NOMO-1 (cell line): ENCODE measurements around the gene PDE3A.

Experiments
- DNase-seq, 2 experiments: peaks; one replicate each; lab custom pipeline; 2025; ENCODE audit not compliant: unreplicated experiment in 2 of 2; lab: John Stamatoyannopoulos, UW

Gene PDE3A

DNA sequence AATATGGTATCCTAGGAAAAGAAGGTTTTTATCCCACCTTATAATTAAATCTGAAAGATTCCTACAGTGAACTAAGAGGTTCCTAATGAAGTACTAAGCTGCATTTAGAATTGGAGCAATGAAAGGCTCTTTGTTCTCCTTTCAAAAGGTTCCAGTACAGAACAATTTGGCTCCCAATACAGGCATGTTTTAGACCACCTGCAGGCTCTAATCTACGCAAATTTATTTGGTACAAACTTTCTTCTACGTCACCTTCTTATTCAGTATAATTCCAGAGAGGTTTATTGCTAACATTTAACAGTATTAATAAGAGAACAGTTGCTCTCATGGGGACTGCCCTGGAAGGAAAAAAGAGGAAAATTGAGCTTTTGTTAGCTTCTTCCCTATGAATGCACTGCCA lies 289.2 kb downstream of the PDE3A start:
- no peak for DNase-seq

DNA sequence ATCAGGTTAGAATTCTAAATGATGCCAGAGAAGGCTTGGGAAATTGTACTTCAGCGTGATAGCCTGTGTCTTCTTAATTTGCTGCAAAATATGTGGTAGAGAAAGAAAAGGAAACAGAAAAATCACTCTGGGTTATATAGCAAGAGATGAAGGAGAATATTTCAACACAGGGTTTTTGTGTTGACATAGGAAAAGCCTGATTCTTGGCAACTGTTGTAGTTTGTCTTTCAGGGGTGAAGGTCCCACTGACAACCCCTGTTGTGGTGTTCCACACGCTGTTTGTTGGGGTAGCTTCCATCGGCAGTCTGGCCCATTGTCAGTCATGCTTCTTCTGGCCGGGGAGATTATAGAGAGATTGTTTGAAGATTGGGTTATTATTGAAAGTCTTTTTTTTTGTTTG lies 313.0 kb downstream of the PDE3A start:
- no peak for DNase-seq

DNA sequence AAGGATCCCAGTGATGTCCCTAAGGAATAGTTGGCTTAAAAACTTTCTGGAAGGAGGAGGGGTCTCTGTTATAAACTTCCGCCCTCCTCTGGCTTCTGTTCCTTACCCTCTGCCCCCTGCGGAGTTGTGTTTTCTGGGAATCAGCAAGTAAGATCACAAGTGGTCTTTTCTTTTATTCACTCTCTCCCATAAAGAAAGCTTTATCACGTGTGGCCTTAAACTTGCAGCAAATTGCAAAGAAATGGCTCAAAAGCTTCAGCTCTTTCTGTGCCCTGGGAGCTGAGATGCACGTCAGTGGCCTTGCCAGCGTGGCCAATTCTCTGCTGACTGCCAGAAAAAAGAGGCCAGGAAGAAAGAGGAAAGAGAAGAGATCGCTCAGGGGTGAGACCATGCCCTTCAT lies 326.9 kb downstream of the PDE3A start, which contains the start of gene SLCO1C1:
SLCO1C1 (plus strand) TSS at position 101 of the 400 bp plus-strand sequence. CDS start 4,245 bp downstream, outside the sequence.
- no peak for DNase-seq

DNA sequence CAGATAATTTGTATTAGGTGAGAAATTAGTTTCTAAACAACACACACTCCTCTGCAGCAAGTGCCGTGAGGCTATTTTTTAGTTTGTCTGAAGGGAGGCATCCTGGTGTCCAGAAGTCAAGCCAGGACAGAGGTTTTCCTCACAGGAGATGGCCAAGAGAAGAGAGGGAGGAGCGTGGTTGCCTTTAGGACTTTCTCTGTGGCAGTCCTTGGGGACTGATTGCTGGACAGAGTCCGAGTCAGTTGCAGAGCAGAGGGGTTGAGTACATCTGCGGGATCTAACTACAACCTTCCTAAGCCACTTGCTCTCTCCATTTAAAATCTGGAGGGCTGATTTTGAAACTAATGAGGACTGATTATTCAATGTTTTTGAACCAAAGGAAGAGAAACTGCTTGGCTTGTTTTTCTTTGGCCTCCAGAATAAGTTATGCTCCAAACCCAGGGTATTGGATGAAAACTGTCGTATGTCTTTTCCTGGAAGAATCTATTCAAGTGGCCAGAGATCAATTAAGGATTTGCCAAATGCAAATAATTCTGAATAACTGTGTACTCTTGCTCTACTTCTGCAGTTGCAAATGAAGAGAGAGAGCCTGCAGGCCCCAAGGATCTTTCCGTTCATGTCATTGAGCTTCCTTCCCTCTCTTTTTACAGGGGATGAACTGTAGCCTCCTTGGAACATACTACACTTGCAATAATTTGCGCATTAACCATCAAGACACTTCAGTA lies 328.0 kb downstream of the PDE3A start:
- DNase-seq, result no peak

DNA sequence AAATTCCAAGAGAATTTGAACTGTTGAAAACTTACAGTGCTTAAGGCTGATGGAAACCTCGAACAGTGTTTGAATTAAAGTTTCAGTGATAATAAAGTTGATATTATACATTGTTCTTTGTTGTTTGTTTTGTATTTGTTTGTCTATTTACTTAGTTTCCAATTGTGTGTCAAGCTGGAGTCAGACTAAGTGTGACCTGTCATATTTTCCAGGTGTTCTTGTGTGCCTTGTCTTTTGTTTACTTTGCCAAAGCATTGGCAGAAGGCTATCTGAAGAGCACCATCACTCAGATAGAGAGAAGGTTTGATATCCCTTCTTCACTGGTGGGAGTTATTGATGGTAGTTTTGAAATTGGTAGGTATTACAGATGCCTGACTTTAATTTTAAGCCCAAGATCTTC lies 332.8 kb downstream of the PDE3A start:
- DNase-seq, result no peak

DNA sequence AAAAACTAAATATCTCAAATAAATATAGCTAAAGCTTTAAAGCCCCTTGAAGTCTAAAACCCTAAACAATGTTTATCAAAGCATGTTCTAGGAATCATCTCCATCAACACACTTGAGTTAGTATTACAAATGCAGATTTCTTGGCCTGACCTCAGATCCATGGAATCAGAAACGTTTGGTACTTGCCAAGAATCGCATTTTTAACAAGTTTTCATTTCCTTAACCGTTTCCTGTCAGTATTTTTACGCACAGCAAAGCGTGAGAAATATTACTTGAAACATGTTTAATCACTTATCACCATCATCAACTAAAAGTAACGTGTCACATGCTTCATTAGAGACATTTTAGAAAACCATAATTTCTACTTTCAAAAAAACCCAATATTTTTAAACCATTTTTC lies 336.5 kb downstream of the PDE3A start:
- DNase-seq, result no peak

DNA sequence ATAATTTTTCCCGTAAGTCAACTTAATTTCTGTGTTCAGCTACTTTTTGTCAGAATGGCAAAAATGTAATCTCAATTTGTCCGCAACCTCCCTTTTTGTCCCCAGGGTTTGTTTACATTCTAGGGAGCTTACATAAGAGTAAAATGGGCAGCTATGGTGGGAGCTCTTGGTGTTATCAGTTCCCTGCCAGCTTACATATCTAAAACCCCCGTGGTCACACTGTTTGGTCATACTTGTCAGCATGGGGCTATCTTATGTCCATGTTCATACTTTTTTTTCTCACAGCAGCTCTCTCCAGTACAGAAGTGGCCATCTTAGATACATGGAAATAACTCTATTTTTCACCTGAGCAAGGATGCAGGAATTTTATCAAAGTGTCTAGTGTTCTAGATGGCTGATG lies 343.5 kb downstream of the PDE3A start:
- DNase-seq, result no peak

DNA sequence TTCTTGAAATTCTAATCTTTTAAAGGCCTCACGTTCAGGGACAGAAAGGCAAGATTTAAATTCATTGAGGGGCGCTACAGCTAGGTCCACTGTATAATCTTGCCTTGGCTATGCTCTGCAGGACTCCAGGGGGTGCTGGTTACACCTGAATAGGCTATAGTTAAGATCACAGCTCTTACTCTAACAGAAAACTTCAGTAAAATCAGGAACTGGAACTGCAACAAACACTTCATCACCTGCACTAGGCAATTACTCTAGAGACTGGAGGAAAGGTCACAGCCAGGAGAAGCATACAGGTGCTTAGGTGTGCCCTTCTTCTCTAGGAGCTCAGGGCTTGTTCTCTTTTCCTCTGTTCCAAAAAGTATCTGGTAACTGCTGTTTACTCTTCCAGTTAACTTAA lies 347.7 kb downstream of the PDE3A start:
- DNase-seq, result no peak

DNA sequence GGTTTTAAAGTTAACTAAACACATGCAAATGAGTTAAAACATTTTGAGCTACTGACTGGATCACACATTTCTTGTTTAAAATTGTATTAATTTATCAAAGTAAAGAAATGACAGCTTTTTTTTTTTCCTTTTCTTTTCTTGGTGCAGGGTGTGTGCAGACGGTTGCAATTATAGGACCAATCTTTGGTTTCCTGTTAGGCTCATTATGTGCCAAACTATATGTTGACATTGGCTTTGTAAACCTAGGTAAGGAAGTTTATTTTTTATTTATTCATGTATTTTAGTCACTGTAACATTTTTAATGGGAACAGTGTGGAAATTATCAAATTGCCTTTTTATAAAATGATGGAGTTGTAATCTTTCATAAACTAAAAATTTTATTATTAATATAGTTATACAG lies 348.6 kb downstream of the PDE3A start:
- no peak for DNase-seq

DNA sequence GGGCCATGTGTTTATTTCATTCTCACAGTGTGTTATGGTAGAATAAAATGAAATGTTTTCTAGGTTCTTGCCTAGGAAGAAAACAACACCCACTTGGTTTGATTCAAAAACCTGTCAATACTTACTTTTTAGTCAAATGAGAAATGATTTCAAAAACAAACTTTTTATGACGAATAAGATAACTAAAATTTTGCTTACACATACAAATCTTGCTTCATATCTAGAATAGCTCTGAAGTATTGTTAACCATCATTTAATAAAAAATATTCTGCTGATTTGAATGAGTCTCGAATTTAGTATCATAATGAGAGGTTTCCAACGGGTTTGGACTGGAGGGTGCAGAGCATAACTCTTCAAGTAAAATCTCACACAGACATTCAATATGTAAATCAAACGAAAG lies 350.0 kb downstream of the PDE3A start:
- no peak for DNase-seq

DNA sequence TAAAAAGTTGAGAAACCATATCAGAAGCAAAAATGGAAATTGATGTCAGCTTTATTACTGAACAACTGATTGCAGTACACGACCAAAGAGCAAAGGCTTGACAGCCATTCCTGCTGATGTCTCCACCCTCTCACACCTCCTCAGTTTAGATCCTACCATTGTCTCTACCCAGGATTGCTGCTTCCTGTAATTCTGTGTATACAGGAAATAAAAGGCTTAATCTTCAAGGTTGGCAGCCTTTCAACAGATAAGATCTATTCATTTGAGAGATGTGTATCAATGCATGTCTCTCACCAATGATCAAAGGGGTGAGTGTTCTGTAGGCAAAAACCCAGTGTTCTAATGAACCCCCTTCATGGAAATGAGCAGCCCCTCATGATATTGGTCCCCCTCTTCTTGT lies 353.8 kb downstream of the PDE3A start:
- no peak for DNase-seq

DNA sequence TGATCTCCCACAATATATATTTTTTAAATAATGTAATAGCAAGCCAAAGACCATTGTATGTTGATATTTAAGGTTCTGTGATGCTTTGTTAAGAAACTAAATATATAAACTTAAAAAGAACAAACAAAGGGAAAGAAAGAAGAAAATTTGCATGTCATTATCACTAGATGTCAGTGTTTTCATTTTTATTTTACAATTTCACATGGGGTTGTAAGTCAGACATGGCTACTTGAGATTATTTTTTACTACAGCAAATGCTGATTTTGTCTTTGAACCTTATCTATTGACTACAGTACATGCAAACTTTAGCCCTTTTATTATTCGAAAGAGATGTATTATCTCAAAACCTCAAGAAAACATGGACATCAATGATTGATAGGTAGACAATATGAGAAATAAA lies 362.9 kb downstream of the PDE3A start:
- DNase-seq, result no peak
